HCT116 (cell line): ENCODE results near the gene ATXN7L2. TPM values are rescaled to one million over a fixed set of nuclear protein-coding genes. Genes with fewer than 3 reads are reported as not detected.

Experiments used
- ATAC-seq: fragments of 200-7000 bp; cut with Tn5 transposase; 2 replicates; pipeline ENCODE4 v1.9.1; 2020; ENCODE audit warnings: mild to moderate bottlenecking, moderate library complexity
- BruUV-seq: library from RNA; stranded (reverse); fragments of 400-500 nt; replicated peaks from 2 replicates; lab custom pipeline; 2021; lab: Mats Ljungman, UMichigan
- CTCF ChIA-PET: fragments of 300-600 bp; sonication (Branson Sonifier 250); formaldehyde crosslinking; loops from one replicate; lab custom pipeline; 2021; ENCODE audit warnings: antibody characterized with exemption; lab: Charles Lee
- POLR2A ChIA-PET: fragments of 300-600, 350-600 bp; sonication (Branson Sonifier 250); formaldehyde crosslinking; loops from one replicate; lab custom pipeline; 2021; ENCODE audit warnings: antibody characterized with exemption; lab: Charles Lee
- RAD21 ChIA-PET, 2 experiments: fragments of 300-600 bp; sonication (Branson Sonifier 250); formaldehyde crosslinking; loops; one replicate each; lab custom pipeline; 2023; ENCODE audit warnings: low total read pairs in 2 of 2; ENCODE audit not compliant: uncharacterized antibody in 2 of 2, unreplicated experiment in 2 of 2, low non-redundant PET in 1 of 2; lab: Charles Lee
- DNase-seq: peaks from one replicate; pipeline ENCODE4 v3.0.0-alpha.2; 2010; ENCODE audit warnings: low read depth, low spot score
- H2AFZ ChIP-seq: fragments of 200-600 bp; shearing (Covaris generic), sonication (generic); 2 replicates; pipeline ENCODE4 v1.6.1; 2017; ENCODE audit warnings: low read depth, mixed run types, mixed read lengths, antibody characterized with exemption, low read length; ENCODE audit not compliant: poor library complexity, severe bottlenecking
- H3K27ac ChIP-seq: 2 replicates; pipeline ENCODE4 v1.5.1; 2012; ENCODE audit warnings: low read depth, low read length
- H3K27me3 ChIP-seq: fragments of 200-600 bp; sonication (generic); 2 replicates; pipeline ENCODE4 v1.6.1; 2016; ENCODE audit warnings: mixed run types, low read length, mixed read lengths; ENCODE audit not compliant: insufficient read depth
- H3K36me3 ChIP-seq, 2 experiments: fragments of 200-500 bp in 1 of 2; fragments of 200-600 bp in 1 of 2; sonication (Bioruptor generic) in 1 of 2; sonication (generic) in 1 of 2; 2 replicates each; pipeline versions ENCODE4 v1.5.1 to v1.6.1; 2014 to 2016; ENCODE audit warnings: low read length in 2 of 2, inconsistent platforms in 1 of 2, mixed read lengths in 1 of 2, mixed run types in 1 of 2; ENCODE audit not compliant: insufficient read depth in 2 of 2, control insufficient read depth in 1 of 2
- H3K4me1 ChIP-seq, 2 experiments: fragments of 200-600 bp in 1 of 2; sonication (generic) in 1 of 2; 2 replicates each; pipeline versions ENCODE4 v1.5.1 to v1.6.1; 2012 to 2017; ENCODE audit warnings: low read length in 2 of 2, inconsistent platforms in 1 of 2, mild to moderate bottlenecking in 1 of 2, mixed read lengths in 1 of 2, mixed run types in 1 of 2, moderate library complexity in 1 of 2; ENCODE audit not compliant: insufficient read depth in 2 of 2, control insufficient read depth in 1 of 2
- H3K4me2 ChIP-seq: fragments of 200-600 bp; sonication (generic); 2 replicates; pipeline ENCODE4 v1.6.1; 2017; ENCODE audit warnings: mixed run types, low read length, mixed read lengths
- H3K4me3 ChIP-seq, 2 experiments: fragments of 200-600 bp in 1 of 2; sonication (generic) in 1 of 2; replicated peaks in 1 of 2; 2 replicates each; pipeline ENCODE4 v1.5.1; 2011 to 2016; ENCODE audit warnings: low read length in 2 of 2, control low read depth in 1 of 2, low read depth in 1 of 2, mild to moderate bottlenecking in 1 of 2, mixed read lengths in 1 of 2, mixed run types in 1 of 2
- H3K79me2 ChIP-seq: fragments of 200-600 bp; sonication (generic); 2 replicates; pipeline ENCODE4 v1.6.1; 2017; ENCODE audit warnings: mild to moderate bottlenecking, mixed run types, low read length, moderate library complexity, mixed read lengths; ENCODE audit not compliant: insufficient read depth
- H3K9ac ChIP-seq: fragments of 200-600 bp; sonication (generic); 2 replicates; pipeline ENCODE4 v1.6.1; 2016; ENCODE audit warnings: low read length, mixed read lengths
- H3K9me2 ChIP-seq: fragments of 200-600 bp; sonication (generic), shearing (Covaris generic); 2 replicates; pipeline ENCODE4 v1.6.1; 2017; ENCODE audit warnings: mixed run types, mild to moderate bottlenecking, moderate library complexity; ENCODE audit not compliant: insufficient read depth
- H3K9me3 ChIP-seq, 2 experiments: fragments of 200-500 bp in 1 of 2; fragments of 200-600 bp in 1 of 2; sonication (Bioruptor generic) in 1 of 2; sonication (generic) in 1 of 2; 2 replicates each; pipeline ENCODE4 v1.6.1; 2014 to 2017; ENCODE audit warnings: low read length in 2 of 2, mixed read lengths in 2 of 2, inconsistent platforms in 1 of 2, low read depth in 1 of 2, mild to moderate bottlenecking in 1 of 2, mixed run types in 1 of 2, moderate library complexity in 1 of 2; ENCODE audit not compliant: control insufficient read depth in 1 of 2, insufficient read depth in 1 of 2
- H4K20me1 ChIP-seq: fragments of 200-600 bp; sonication (generic), shearing (Covaris generic); 2 replicates; pipeline ENCODE4 v1.6.1; 2017; ENCODE audit warnings: mixed run types, mild to moderate bottlenecking, moderate library complexity; ENCODE audit not compliant: insufficient read depth
- CEBPB ChIP-seq: IDR thresholded peaks from 2 replicates; pipeline ENCODE4 v1.6.1; 2012; ENCODE audit warnings: low read depth
- FOSL1 ChIP-seq: IDR thresholded peaks from 2 replicates; pipeline ENCODE4 v1.6.1; 2012; ENCODE audit warnings: low read depth
- JUND ChIP-seq: IDR thresholded peaks from 2 replicates; pipeline ENCODE4 v1.6.1; 2012
- RAD21 ChIP-seq: IDR thresholded peaks from 2 replicates; pipeline ENCODE4 v1.6.1; 2012; ENCODE audit warnings: low read depth, mild to moderate bottlenecking
- SIN3A ChIP-seq: IDR thresholded peaks from 2 replicates; pipeline ENCODE4 v1.6.1; 2012; ENCODE audit warnings: low read depth
- ZFX ChIP-seq: fragments of 450-650 bp; IDR thresholded peaks from 2 replicates; pipeline ENCODE4 v1.6.1; 2017
- ZNF274 ChIP-seq: fragments of 200-500 bp; sonication (Bioruptor generic); IDR thresholded peaks from 2 replicates; pipeline ENCODE4 v1.6.1; 2014; ENCODE audit warnings: mild to moderate bottlenecking, low read depth, low read length, inconsistent platforms
- intact Hi-C: fragments of 100-400 bp; cut with micrococcal nuclease; formaldehyde crosslinking; loops from 2 replicates; pipeline ENCODE4 v1.10.0; 2022
- total RNA-seq: library from RNA; stranded (reverse); gene quantifications from one replicate; pipeline ENCODE4 v1.2.1, GENCODE V29; 2021; ENCODE audit not compliant: unreplicated experiment
- TF ChIP-seq, protein P1 (sequence below): IDR thresholded peaks from 2 replicates; pipeline ENCODE4 v1.6.1; 2012; ENCODE audit warnings: low read depth
- TF ChIP-seq, protein P2 (sequence below): IDR thresholded peaks from 2 replicates; pipeline ENCODE4 v1.6.1; 2012
- TF ChIP-seq, protein P3 (sequence below), 3 experiments: fragments of 200-600 bp in 1 of 3; sonication (generic) in 1 of 3; IDR thresholded peaks in 2 of 3; conservative IDR thresholded peaks in 1 of 3; 2 replicates each; pipeline ENCODE4 v1.5.1; 2012 to 2017; ENCODE audit warnings: low read depth in 2 of 3, low read length in 2 of 3, antibody characterized with exemption in 1 of 3, borderline replicate concordance in 1 of 3, control low read depth in 1 of 3, mild to moderate bottlenecking in 1 of 3, mixed read lengths in 1 of 3, mixed run types in 1 of 3, moderate library complexity in 1 of 3; ENCODE audit not compliant: insufficient read depth in 1 of 3
- TF ChIP-seq, protein P4 (sequence below): IDR thresholded peaks from 2 replicates; pipeline ENCODE4 v1.6.1; 2012
- TF ChIP-seq, protein P5 (sequence below): IDR thresholded peaks from 2 replicates; pipeline ENCODE4 v1.6.1; 2011; ENCODE audit warnings: mild to moderate bottlenecking, low read length, moderate library complexity; ENCODE audit not compliant: insufficient replicate concordance; ENCODE audit errors: extremely low read depth

The ATXN7L2 gene
- total RNA-seq, 1 experiment from 2014 or later = 7.2 TPM

DNA sequence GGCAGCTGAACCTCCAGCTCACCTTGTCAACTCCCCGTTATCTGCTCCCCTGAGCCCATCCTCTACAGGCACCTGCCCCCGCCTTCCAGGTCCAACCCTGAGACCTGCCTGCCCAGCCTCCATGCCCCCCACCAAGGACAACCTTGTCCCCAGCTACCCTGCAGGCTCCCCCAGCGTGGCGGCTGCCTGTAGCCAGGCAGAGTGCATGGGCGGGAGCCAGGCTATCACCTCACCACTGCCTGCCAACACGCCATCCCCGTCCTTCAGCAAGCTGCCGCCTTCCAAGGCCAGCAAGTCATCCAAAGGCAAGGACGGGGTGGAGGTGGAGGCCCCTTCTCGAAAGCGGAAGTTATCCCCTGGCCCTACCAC, 7.2 kb downstream of the ATXN7L2 start:
- Histone ChIP-seq H3K27me3 (no peaks in the 10 kb centered on the region), H3K9me2 (no peaks in the 10 kb centered on the region), H3K9ac (no peak overlapping the region)
- intact Hi-C loops = loop anchor here (1.0 kb wide), 1 partner anchor 41 kb away; no protein-coding TSS in a partner anchor
- RAD21 ChIA-PET = interaction anchor here (1.6 to 1.8 kb wide), 2 partner anchors 41 kb away, joined by 5 to 17 read pairs; no protein-coding TSS in a partner anchor
- CTCF ChIA-PET = interaction anchor here (0.7 to 7.1 kb wide), 13 partner anchors 12 to 208 kb away, joined by 3 to 146 read pairs (median 4); partner anchors contain the start of genes GNAI3 and PSRC1
- no peak for TF ChIP-seq RAD21
- TF ChIP-seq, protein P1, sequence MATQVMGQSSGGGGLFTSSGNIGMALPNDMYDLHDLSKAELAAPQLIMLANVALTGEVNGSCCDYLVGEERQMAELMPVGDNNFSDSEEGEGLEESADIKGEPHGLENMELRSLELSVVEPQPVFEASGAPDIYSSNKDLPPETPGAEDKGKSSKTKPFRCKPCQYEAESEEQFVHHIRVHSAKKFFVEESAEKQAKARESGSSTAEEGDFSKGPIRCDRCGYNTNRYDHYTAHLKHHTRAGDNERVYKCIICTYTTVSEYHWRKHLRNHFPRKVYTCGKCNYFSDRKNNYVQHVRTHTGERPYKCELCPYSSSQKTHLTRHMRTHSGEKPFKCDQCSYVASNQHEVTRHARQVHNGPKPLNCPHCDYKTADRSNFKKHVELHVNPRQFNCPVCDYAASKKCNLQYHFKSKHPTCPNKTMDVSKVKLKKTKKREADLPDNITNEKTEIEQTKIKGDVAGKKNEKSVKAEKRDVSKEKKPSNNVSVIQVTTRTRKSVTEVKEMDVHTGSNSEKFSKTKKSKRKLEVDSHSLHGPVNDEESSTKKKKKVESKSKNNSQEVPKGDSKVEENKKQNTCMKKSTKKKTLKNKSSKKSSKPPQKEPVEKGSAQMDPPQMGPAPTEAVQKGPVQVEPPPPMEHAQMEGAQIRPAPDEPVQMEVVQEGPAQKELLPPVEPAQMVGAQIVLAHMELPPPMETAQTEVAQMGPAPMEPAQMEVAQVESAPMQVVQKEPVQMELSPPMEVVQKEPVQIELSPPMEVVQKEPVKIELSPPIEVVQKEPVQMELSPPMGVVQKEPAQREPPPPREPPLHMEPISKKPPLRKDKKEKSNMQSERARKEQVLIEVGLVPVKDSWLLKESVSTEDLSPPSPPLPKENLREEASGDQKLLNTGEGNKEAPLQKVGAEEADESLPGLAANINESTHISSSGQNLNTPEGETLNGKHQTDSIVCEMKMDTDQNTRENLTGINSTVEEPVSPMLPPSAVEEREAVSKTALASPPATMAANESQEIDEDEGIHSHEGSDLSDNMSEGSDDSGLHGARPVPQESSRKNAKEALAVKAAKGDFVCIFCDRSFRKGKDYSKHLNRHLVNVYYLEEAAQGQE = no peak
- TF ChIP-seq FOSL1 = no peak
- TF ChIP-seq SIN3A = no peak
- no peak for TF ChIP-seq ZFX
- TF ChIP-seq ZNF274 = no peak
- TF ChIP-seq, protein P2, sequence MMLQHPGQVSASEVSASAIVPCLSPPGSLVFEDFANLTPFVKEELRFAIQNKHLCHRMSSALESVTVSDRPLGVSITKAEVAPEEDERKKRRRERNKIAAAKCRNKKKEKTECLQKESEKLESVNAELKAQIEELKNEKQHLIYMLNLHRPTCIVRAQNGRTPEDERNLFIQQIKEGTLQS = no peak
- TF ChIP-seq, protein P3, sequence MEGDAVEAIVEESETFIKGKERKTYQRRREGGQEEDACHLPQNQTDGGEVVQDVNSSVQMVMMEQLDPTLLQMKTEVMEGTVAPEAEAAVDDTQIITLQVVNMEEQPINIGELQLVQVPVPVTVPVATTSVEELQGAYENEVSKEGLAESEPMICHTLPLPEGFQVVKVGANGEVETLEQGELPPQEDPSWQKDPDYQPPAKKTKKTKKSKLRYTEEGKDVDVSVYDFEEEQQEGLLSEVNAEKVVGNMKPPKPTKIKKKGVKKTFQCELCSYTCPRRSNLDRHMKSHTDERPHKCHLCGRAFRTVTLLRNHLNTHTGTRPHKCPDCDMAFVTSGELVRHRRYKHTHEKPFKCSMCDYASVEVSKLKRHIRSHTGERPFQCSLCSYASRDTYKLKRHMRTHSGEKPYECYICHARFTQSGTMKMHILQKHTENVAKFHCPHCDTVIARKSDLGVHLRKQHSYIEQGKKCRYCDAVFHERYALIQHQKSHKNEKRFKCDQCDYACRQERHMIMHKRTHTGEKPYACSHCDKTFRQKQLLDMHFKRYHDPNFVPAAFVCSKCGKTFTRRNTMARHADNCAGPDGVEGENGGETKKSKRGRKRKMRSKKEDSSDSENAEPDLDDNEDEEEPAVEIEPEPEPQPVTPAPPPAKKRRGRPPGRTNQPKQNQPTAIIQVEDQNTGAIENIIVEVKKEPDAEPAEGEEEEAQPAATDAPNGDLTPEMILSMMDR (IDR thresholded peaks at IDR 0.05 in 2 of 3, conservative IDR thresholded peaks at IDR 0.05 in 1 of 3; ENCODE audit: borderline replicate concordance in 1 of 3, insufficient read depth in 1 of 3, low read depth in 2 of 3, low read length in 2 of 3) = no peak
- TF ChIP-seq, protein P4, sequence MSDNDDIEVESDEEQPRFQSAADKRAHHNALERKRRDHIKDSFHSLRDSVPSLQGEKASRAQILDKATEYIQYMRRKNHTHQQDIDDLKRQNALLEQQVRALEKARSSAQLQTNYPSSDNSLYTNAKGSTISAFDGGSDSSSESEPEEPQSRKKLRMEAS = no peak
- no peak for TF ChIP-seq JUND
- TF ChIP-seq, protein P5, sequence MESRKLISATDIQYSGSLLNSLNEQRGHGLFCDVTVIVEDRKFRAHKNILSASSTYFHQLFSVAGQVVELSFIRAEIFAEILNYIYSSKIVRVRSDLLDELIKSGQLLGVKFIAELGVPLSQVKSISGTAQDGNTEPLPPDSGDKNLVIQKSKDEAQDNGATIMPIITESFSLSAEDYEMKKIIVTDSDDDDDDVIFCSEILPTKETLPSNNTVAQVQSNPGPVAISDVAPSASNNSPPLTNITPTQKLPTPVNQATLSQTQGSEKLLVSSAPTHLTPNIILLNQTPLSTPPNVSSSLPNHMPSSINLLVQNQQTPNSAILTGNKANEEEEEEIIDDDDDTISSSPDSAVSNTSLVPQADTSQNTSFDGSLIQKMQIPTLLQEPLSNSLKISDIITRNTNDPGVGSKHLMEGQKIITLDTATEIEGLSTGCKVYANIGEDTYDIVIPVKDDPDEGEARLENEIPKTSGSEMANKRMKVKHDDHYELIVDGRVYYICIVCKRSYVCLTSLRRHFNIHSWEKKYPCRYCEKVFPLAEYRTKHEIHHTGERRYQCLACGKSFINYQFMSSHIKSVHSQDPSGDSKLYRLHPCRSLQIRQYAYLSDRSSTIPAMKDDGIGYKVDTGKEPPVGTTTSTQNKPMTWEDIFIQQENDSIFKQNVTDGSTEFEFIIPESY = no peak
- no peak for TF ChIP-seq CEBPB
- TF ChIP-seq, all 23 proteins: peak for 0
- DNase-seq = no peak
- Histone ChIP-seq H3K4me3 (no peak overlapping the region), H3K9me3 (no peaks in the 10 kb centered on the region), H3K4me2 (no peak overlapping the region), H3K79me2 (no peaks in the 10 kb centered on the region; the same call in 1 of the 2 replicates), H2AFZ (no peak overlapping the region), H3K36me3 (0 out of 4 replicates have a peak, but pooled peaks cover 0 to 2% of the 10 kb centered on the region in 2 experiments), H3K4me1 (peaks cover 10 to 14% of the 10 kb centered on the region in 2 experiments; a peak in 2 of 4 replicates), H3K27ac (no peak overlapping the region), H4K20me1 (no peaks in the 10 kb centered on the region)
- ATAC-seq = no peak
- BruUV-seq = no TSS peak
- POLR2A ChIA-PET = interaction anchor here (1.1 kb wide), 1 partner anchor 40 kb away, joined by 3 read pairs; no protein-coding TSS in a partner anchor
